HepG2 (cell line): ENCODE measurements around the gene ENO2. TPM values are rescaled to one million over a fixed set of nuclear protein-coding genes. Genes with fewer than 3 reads are reported as not detected.

Source experiments
- DNMT3B ChIP-seq: conservative IDR thresholded peaks from 2 replicates; pipeline ENCODE4 v1.6.1; 2016; ENCODE audit warnings: missing biosample characterization, control low read depth
- ELF3 ChIP-seq: IDR thresholded peaks from 2 replicates; pipeline ENCODE4 v1.6.1; 2016; ENCODE audit warnings: missing genetic modification reagents, missing compliant biosample characterization
- GABPB1 ChIP-seq: IDR thresholded peaks from 2 replicates; pipeline ENCODE4 v1.6.1; 2016; ENCODE audit warnings: mild to moderate bottlenecking, missing genetic modification reagents, moderate library complexity, missing compliant biosample characterization
- NFE2L1 ChIP-seq: sonication (generic); formaldehyde crosslinking; IDR thresholded peaks from 2 replicates; pipeline ENCODE4 v1.4.0; 2020; ENCODE audit warnings: missing genetic modification reagents, mild to moderate bottlenecking, borderline replicate concordance
- POLR2A ChIP-seq, 2 experiments: IDR thresholded peaks; 2 replicates each; pipeline ENCODE4 v1.6.1; 2011; ENCODE audit warnings: low read depth in 2 of 2, low read length in 2 of 2, mild to moderate bottlenecking in 1 of 2, moderate library complexity in 1 of 2; ENCODE audit not compliant: insufficient read depth in 1 of 2
- SAP130 ChIP-seq: IDR thresholded peaks from 2 replicates; pipeline ENCODE4 v1.6.1; 2016; ENCODE audit warnings: low read depth
- SMC3 ChIP-seq: IDR thresholded peaks from 2 replicates; pipeline ENCODE4 v1.6.1; 2011; ENCODE audit warnings: low read length, improper control_type of control experiment
- SYNCRIP ChIP-seq: fragments of 200-400 bp; formaldehyde crosslinking; IDR thresholded peaks from 2 replicates; pipeline ENCODE4 v1.6.1; 2018; ENCODE audit warnings: mild to moderate bottlenecking, low read depth, low read length; ENCODE audit not compliant: insufficient read depth
- TAF1 ChIP-seq: sonication (generic); formaldehyde crosslinking; IDR thresholded peaks from 2 replicates; pipeline ENCODE4 v1.4.0; 2020; ENCODE audit warnings: missing genetic modification reagents
- TARDBP ChIP-seq: sonication (generic); formaldehyde crosslinking; IDR thresholded peaks from 2 replicates; pipeline ENCODE4 v1.8.0; 2022; ENCODE audit warnings: mild to moderate bottlenecking, missing genetic modification reagents
- ZNF180 ChIP-seq: sonication (generic); formaldehyde crosslinking; IDR thresholded peaks from 2 replicates; pipeline ENCODE4 v1.4.0; 2020; ENCODE audit warnings: low read depth, missing genetic modification reagents, borderline replicate concordance
- ZNF501 ChIP-seq: sonication (generic); formaldehyde crosslinking; IDR thresholded peaks from 2 replicates; pipeline ENCODE4 v1.5.1; 2020; ENCODE audit warnings: mild to moderate bottlenecking, moderate library complexity, missing genetic modification reagents
- ZNF607 ChIP-seq: sonication (generic); formaldehyde crosslinking; IDR thresholded peaks from 2 replicates; pipeline ENCODE4 v1.5.1; 2020; ENCODE audit warnings: missing genetic modification reagents, mild to moderate bottlenecking, borderline replicate concordance
- polyA plus RNA-seq, 8 experiments: library from polyadenylated mRNA; depleted of rRNA in 3 of 8; stranded (reverse) in 7 of 8; unstranded in 1 of 8; fragments of >200 nt; fragmentation: Illumina TruSeq in 4 of 8; extraction: Trizol in 4 of 8; gene quantifications; 2 replicates each; pipeline versions ENCODE4 v1.2.1 to v1.2.3, GENCODE V29; 2011 to 2016; ENCODE audit warnings: low read depth in 4 of 8, missing spikeins in 1 of 8, mixed read lengths in 1 of 8; ENCODE audit not compliant: insufficient read depth in 1 of 8
- total RNA-seq, 5 experiments: library from RNA; depleted of rRNA; stranded (reverse); fragments of >200 nt; fragmentation: Illumina TruSeq; extraction: Trizol; gene quantifications; 2 replicates each; pipeline ENCODE4 v1.2.3, GENCODE V29; 2016; ENCODE audit warnings: low read depth in 1 of 5
- TF ChIP-seq, protein P1 (sequence below): sonication (generic); formaldehyde crosslinking; IDR thresholded peaks from 2 replicates; pipeline ENCODE4 v1.4.0; 2020; ENCODE audit warnings: missing genetic modification reagents, borderline replicate concordance
- TF ChIP-seq, protein P2 (sequence below): IDR thresholded peaks from 2 replicates; pipeline ENCODE4 v1.6.1; 2012; ENCODE audit warnings: inconsistent platforms
- TF ChIP-seq, protein P3 (sequence below): sonication (generic); formaldehyde crosslinking; IDR thresholded peaks from 2 replicates; pipeline ENCODE4 v1.8.1; 2023; ENCODE audit warnings: mild to moderate bottlenecking, inconsistent platforms, moderate library complexity, missing genetic modification reagents, borderline replicate concordance
- TF ChIP-seq, protein P4 (sequence below): sonication (generic); formaldehyde crosslinking; IDR thresholded peaks from 2 replicates; pipeline ENCODE4 v1.4.0; 2020; ENCODE audit warnings: missing genetic modification reagents
- TF ChIP-seq, protein P5 (sequence below): sonication (generic); formaldehyde crosslinking; IDR thresholded peaks from 2 replicates; pipeline ENCODE4 v1.4.0; 2020; ENCODE audit warnings: missing genetic modification reagents
- TF ChIP-seq, protein P6 (sequence below): sonication (generic); formaldehyde crosslinking; IDR thresholded peaks from 2 replicates; pipeline ENCODE4 v1.5.0; 2020; ENCODE audit warnings: mild to moderate bottlenecking, missing genetic modification reagents, borderline replicate concordance

ENO2 gene
- total and polyA plus RNA-seq, 2 of the 13 experiments (the other 11 are each of a cell fraction or from before 2014, with no cell fraction given) = 19.3 to 136 TPM

DNA sequence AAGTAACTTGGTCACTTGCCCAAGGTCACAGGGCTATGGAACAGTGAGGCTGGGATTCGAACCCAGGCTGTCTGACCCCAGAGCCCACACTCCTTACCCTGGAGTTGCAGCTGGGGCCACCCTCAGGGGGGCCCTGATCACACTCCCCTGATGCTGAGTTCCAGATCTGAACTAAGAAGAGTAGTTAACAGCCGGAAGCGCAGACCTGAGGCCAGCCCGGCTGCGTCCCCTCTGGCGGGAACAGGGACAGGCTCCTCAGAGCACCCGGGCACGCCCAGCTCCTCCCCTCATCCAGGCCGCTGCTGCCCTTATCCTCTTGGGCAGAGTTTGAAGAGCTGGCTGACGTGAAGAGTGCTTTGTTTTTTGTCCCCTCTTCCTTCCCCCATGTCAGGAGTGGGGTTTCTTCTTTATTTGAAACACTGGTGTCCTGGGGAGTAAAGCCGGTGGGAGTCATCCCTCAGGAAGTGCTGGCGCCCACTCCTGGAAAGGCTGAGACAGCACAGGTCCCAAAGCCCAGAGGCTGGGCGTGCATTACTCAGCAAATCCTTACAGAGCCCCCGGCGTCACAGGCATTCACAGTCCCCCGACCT is 47.4 kb downstream of the ENO2 start (continued):
- TF ChIP-seq, protein P1, sequence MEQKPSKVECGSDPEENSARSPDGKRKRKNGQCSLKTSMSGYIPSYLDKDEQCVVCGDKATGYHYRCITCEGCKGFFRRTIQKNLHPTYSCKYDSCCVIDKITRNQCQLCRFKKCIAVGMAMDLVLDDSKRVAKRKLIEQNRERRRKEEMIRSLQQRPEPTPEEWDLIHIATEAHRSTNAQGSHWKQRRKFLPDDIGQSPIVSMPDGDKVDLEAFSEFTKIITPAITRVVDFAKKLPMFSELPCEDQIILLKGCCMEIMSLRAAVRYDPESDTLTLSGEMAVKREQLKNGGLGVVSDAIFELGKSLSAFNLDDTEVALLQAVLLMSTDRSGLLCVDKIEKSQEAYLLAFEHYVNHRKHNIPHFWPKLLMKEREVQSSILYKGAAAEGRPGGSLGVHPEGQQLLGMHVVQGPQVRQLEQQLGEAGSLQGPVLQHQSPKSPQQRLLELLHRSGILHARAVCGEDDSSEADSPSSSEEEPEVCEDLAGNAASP (CRISPR knock-in tag) = 0 out of 2 replicates have a peak, but pooled peaks have one; percentile 9
- no peak for TF ChIP-seq ZNF180
- TF ChIP-seq ELF3 = 0 out of 2 replicates have a peak, but pooled peaks have one; percentile 43
- TF ChIP-seq, protein P2, sequence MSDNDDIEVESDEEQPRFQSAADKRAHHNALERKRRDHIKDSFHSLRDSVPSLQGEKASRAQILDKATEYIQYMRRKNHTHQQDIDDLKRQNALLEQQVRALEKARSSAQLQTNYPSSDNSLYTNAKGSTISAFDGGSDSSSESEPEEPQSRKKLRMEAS = no peak
- TF ChIP-seq, protein P3, sequence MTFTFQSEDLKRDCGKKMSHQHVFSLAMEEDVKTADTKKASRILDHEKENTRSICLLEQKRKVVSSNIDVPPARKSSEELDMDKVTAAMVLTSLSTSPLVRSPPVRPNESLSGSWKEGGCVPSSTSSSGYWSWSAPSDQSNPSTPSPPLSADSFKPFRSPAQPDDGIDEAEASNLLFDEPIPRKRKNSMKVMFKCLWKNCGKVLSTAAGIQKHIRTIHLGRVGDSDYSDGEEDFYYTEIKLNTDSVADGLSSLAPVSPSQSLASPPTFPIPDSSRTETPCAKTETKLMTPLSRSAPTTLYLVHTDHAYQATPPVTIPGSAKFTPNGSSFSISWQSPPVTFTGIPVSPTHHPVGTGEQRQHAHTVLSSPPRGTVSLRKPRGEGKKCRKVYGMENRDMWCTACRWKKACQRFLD (CRISPR knock-in tag) = 0 out of 2 replicates have a peak, but pooled peaks have one; percentile 73
- peak; percentile 26; the same call in 1 of the 2 replicates for TF ChIP-seq TAF1 (CRISPR knock-in tag)
- TF ChIP-seq TARDBP (CRISPR knock-in tag) = peak; percentile 17; the same call in 1 of the 2 replicates
- TF ChIP-seq POLR2A (IDR thresholded peaks at IDR 0.05; ENCODE audit: insufficient read depth in 1 of 2, low read depth in 2 of 2, low read length in 2 of 2) = 0 out of 4 replicates have a peak, but pooled peaks of 1 of the 2 experiments have one; percentile 46
- TF ChIP-seq SMC3 = peak; percentile 47
- TF ChIP-seq GABPB1 = peak; percentile 72
- TF ChIP-seq, protein P4, sequence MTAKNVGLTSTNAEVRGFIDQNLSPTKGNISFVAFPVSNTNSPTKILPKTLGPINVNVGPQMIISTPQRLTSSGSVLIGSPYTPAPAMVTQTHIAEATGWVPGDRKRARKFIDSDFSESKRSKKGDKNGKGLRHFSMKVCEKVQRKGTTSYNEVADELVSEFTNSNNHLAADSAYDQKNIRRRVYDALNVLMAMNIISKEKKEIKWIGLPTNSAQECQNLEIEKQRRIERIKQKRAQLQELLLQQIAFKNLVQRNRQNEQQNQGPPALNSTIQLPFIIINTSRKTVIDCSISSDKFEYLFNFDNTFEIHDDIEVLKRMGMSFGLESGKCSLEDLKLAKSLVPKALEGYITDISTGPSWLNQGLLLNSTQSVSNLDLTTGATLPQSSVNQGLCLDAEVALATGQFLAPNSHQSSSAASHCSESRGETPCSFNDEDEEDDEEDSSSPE (CRISPR knock-in tag) = peak; percentile 13; the same call in 1 of the 2 replicates
- TF ChIP-seq, protein P5, sequence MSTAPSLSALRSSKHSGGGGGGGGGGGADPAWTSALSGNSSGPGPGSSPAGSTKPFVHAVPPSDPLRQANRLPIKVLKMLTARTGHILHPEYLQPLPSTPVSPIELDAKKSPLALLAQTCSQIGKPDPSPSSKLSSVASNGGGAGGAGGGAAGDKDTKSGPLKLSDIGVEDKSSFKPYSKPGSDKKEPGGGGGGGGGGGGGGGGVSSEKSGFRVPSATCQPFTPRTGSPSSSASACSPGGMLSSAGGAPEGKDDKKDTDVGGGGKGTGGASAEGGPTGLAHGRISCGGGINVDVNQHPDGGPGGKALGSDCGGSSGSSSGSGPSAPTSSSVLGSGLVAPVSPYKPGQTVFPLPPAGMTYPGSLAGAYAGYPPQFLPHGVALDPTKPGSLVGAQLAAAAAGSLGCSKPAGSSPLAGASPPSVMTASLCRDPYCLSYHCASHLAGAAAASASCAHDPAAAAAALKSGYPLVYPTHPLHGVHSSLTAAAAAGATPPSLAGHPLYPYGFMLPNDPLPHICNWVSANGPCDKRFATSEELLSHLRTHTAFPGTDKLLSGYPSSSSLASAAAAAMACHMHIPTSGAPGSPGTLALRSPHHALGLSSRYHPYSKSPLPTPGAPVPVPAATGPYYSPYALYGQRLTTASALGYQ (CRISPR knock-in tag) = no peak
- TF ChIP-seq ZNF501 (CRISPR knock-in tag) = peak; percentile 44; the same call in 1 of the 2 replicates
- TF ChIP-seq SYNCRIP = no peak
- TF ChIP-seq DNMT3B (CRISPR knock-in tag) = no peak
- peak; percentile 75 for TF ChIP-seq SAP130
- TF ChIP-seq ZNF607 = peak; percentile 48; the same call in 1 of the 2 replicates
- peak; percentile 91; the same call in 1 of the 2 replicates for TF ChIP-seq NFE2L1 (CRISPR knock-in tag)
- TF ChIP-seq, protein P6, sequence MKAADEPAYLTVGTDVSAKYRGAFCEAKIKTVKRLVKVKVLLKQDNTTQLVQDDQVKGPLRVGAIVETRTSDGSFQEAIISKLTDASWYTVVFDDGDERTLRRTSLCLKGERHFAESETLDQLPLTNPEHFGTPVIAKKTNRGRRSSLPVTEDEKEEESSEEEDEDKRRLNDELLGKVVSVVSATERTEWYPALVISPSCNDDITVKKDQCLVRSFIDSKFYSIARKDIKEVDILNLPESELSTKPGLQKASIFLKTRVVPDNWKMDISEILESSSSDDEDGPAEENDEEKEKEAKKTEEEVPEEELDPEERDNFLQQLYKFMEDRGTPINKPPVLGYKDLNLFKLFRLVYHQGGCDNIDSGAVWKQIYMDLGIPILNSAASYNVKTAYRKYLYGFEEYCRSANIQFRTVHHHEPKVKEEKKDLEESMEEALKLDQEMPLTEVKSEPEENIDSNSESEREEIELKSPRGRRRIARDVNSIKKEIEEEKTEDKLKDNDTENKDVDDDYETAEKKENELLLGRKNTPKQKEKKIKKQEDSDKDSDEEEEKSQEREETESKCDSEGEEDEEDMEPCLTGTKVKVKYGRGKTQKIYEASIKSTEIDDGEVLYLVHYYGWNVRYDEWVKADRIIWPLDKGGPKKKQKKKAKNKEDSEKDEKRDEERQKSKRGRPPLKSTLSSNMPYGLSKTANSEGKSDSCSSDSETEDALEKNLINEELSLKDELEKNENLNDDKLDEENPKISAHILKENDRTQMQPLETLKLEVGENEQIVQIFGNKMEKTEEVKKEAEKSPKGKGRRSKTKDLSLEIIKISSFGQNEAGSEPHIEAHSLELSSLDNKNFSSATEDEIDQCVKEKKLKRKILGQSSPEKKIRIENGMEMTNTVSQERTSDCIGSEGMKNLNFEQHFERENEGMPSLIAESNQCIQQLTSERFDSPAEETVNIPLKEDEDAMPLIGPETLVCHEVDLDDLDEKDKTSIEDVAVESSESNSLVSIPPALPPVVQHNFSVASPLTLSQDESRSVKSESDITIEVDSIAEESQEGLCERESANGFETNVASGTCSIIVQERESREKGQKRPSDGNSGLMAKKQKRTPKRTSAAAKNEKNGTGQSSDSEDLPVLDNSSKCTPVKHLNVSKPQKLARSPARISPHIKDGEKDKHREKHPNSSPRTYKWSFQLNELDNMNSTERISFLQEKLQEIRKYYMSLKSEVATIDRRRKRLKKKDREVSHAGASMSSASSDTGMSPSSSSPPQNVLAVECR (CRISPR knock-in tag) = peak; percentile 46; the same call in 1 of the 2 replicates
